ENCODE results near the gene LAMP1.
"Not testable (repeated sequence)": the region's sequence is repeated elsewhere in the genome, so short reads cannot be mapped to it uniquely, and the experiment has no call there.

The LAMP1 gene

GRCh38 chr13:113364901-113365582 is 68.0 kb downstream of the LAMP1 start:
- DNase-seq = peak; percentile 31
- H3K27me3 ChIP-seq (ENCODE audit: insufficient read depth, low read depth, severe bottlenecking) = no peaks in the 10 kb centered on the region
- H3K36me3 ChIP-seq = peaks cover 22% of the 10 kb centered on the region
- no peak for TF ChIP-seq CTCF (IDR thresholded peaks at IDR 0.05; ENCODE audit: low read depth, low read length)
- H3K9me3 ChIP-seq (ENCODE audit: severe bottlenecking) = no peaks in the 10 kb centered on the region
- H3K4me3 ChIP-seq (ENCODE audit: low read depth, low read length) = no peak overlapping the region
- H3K27ac ChIP-seq = peak overlapping the region; percentile 84

DNA sequence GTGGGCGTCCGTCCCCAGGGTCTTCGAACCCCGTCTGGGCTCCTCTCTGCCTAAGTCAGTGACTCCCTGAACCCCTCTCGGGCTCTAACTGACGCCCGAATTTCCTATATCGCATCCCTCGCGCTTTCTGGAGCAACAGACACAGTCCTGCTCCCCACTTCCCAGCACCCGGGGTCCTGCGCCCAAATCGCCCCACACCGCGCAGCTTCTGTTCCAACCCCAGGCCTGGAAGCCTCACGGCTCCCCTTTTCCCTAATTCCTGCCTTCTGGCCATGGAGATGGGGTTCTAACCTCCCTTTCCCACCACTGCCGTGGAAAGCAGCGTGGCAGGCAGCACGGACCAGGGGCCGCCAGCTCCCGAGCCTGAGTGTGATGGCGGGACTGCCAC is 68.5 kb downstream of the LAMP1 start:
- H3K36me3 ChIP-seq = peaks cover 16% of the 10 kb centered on the region
- no peak overlapping the region for H3K4me3 ChIP-seq (ENCODE audit: low read depth, low read length)
- no peak for TF ChIP-seq CTCF (IDR thresholded peaks at IDR 0.05; ENCODE audit: low read depth, low read length)
- DNase-seq = no peak
- no peak overlapping the region for H3K27ac ChIP-seq
- no peaks in the 10 kb centered on the region for H3K27me3 ChIP-seq (ENCODE audit: insufficient read depth, low read depth, severe bottlenecking)
- no peaks in the 10 kb centered on the region for H3K9me3 ChIP-seq (ENCODE audit: severe bottlenecking)

GRCh38 chr13:113365971-113366588 is 69.0 kb downstream of the LAMP1 start:
- no peak for TF ChIP-seq CTCF (IDR thresholded peaks at IDR 0.05; ENCODE audit: low read depth, low read length)
- no peaks in the 10 kb centered on the region for H3K9me3 ChIP-seq (ENCODE audit: severe bottlenecking)
- H3K4me3 ChIP-seq (ENCODE audit: low read depth, low read length) = no peak overlapping the region
- no peaks in the 10 kb centered on the region for H3K27me3 ChIP-seq (ENCODE audit: insufficient read depth, low read depth, severe bottlenecking)
- peaks cover 14% of the 10 kb centered on the region for H3K36me3 ChIP-seq
- DNase-seq = peak; percentile 25
- H3K27ac ChIP-seq = no peak overlapping the region

DNA sequence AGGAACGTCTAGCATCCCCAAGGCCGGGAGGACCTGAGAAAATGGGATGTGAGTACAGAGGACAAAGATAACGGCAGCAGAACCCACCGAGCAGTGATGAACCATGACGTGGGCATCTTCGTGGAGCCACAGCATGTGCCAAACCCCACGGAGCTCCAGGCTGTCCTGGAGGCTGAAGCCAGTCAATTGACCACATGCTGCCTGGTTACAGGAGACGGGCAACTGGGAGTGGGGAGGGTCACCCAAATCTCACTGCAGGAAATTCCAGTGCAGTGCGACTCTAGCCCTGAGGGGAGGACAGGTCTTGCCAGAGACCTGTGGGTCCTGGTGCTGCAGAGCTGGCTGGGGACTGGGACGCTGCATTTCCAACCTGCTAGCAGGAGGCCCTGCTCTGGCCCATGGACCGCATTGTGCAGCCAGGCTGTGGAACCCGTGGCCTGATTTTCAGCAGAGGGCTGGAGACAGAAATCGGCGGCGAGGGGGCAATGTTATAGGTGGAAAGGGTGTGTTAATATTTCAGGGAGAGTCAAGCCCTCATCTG is 70.1 kb downstream of the LAMP1 start:
- H3K9me3 ChIP-seq (ENCODE audit: severe bottlenecking) = no peaks in the 10 kb centered on the region
- H3K4me3 ChIP-seq (ENCODE audit: low read depth, low read length) = no peak overlapping the region
- no peaks in the 10 kb centered on the region for H3K27me3 ChIP-seq (ENCODE audit: insufficient read depth, low read depth, severe bottlenecking)
- no peak for TF ChIP-seq CTCF (IDR thresholded peaks at IDR 0.05; ENCODE audit: low read depth, low read length)
- DNase-seq = no peak
- no peak overlapping the region for H3K27ac ChIP-seq
- peaks cover 10% of the 10 kb centered on the region for H3K36me3 ChIP-seq

GRCh38 chr13:113367771-113368170 is 70.7 kb downstream of the LAMP1 start:
- Histone ChIP-seq H3K36me3 (peaks cover 3% of the 10 kb centered on the region), H3K27ac (no peak overlapping the region), H3K9me3 (ENCODE audit: severe bottlenecking) (no peaks in the 10 kb centered on the region), H3K27me3 (ENCODE audit: insufficient read depth, low read depth, severe bottlenecking) (no peaks in the 10 kb centered on the region), H3K4me3 (ENCODE audit: low read depth, low read length) (no peak overlapping the region)
- DNase-seq = no peak
- TF ChIP-seq CTCF (IDR thresholded peaks at IDR 0.05; ENCODE audit: low read depth, low read length) = no peak

- not testable (repeated sequence) for DNase-seq; H3K36me3 ChIP-seq; H3K9me3 ChIP-seq (ENCODE audit: severe bottlenecking); H3K4me3 ChIP-seq (ENCODE audit: low read depth, low read length); H3K27me3 ChIP-seq (ENCODE audit: insufficient read depth, low read depth, severe bottlenecking); H3K27ac ChIP-seq
Observed at GRCh38 chr13:113368353-113368752, 71.3 kb downstream of the LAMP1 start.

Measured in WERI-Rb-1 (cell line).